PFSK-1 (cell line): ENCODE results near the gene BMP10.

Experiments used
- FOXP2 ChIP-seq: optimal IDR thresholded peaks from 2 replicates; pipeline ENCODE3; 2011; ENCODE audit warnings: borderline replicate concordance, control low read depth, inconsistent platforms; ENCODE audit not compliant: insufficient read depth; ENCODE audit errors: extremely low read length, extremely low read depth
- POLR2AphosphoS5 ChIP-seq: IDR thresholded peaks from 2 replicates; pipeline ENCODE4 v1.6.1; 2012; ENCODE audit warnings: low read depth, mild to moderate bottlenecking, control low read depth, low read length, moderate library complexity
- SIN3A ChIP-seq: IDR thresholded peaks from 2 replicates; pipeline ENCODE4 v1.6.1; 2012; ENCODE audit warnings: mild to moderate bottlenecking, low read length, moderate library complexity, borderline replicate concordance; ENCODE audit not compliant: insufficient read depth
- TAF1 ChIP-seq: IDR thresholded peaks from 2 replicates; pipeline ENCODE4 v1.6.1; 2012; ENCODE audit warnings: low read length, control low read depth, borderline replicate concordance; ENCODE audit not compliant: insufficient read depth
- TF ChIP-seq, protein P1 (sequence below), 2 experiments: IDR thresholded peaks; 2 replicates each; pipeline versions ENCODE4 v1.6.1 to v1.8.0; 2011 to 2012; ENCODE audit warnings: low read depth in 2 of 2, low read length in 2 of 2, control low read depth in 1 of 2, inconsistent platforms in 1 of 2, mild to moderate bottlenecking in 1 of 2, moderate library complexity in 1 of 2; ENCODE audit not compliant: insufficient read depth in 1 of 2

The BMP10 gene

GRCh38 chr2:68889500-68889899 is 18.3 kb upstream of the BMP10 start:
- TF ChIP-seq FOXP2 = no peak
- no peak for TF ChIP-seq TAF1
- TF ChIP-seq, protein P1, sequence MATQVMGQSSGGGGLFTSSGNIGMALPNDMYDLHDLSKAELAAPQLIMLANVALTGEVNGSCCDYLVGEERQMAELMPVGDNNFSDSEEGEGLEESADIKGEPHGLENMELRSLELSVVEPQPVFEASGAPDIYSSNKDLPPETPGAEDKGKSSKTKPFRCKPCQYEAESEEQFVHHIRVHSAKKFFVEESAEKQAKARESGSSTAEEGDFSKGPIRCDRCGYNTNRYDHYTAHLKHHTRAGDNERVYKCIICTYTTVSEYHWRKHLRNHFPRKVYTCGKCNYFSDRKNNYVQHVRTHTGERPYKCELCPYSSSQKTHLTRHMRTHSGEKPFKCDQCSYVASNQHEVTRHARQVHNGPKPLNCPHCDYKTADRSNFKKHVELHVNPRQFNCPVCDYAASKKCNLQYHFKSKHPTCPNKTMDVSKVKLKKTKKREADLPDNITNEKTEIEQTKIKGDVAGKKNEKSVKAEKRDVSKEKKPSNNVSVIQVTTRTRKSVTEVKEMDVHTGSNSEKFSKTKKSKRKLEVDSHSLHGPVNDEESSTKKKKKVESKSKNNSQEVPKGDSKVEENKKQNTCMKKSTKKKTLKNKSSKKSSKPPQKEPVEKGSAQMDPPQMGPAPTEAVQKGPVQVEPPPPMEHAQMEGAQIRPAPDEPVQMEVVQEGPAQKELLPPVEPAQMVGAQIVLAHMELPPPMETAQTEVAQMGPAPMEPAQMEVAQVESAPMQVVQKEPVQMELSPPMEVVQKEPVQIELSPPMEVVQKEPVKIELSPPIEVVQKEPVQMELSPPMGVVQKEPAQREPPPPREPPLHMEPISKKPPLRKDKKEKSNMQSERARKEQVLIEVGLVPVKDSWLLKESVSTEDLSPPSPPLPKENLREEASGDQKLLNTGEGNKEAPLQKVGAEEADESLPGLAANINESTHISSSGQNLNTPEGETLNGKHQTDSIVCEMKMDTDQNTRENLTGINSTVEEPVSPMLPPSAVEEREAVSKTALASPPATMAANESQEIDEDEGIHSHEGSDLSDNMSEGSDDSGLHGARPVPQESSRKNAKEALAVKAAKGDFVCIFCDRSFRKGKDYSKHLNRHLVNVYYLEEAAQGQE (IDR thresholded peaks at IDR 0.05; ENCODE audit: insufficient read depth in 1 of 2, low read depth in 2 of 2, low read length in 2 of 2) = no peak
- TF ChIP-seq SIN3A = no peak
- no peak for TF ChIP-seq POLR2AphosphoS5

GRCh38 chr2:68889021-68889420 is 17.8 kb upstream of the BMP10 start:
- TF ChIP-seq TAF1 = no peak
- TF ChIP-seq POLR2AphosphoS5 = no peak
- TF ChIP-seq, protein P1 (IDR thresholded peaks at IDR 0.05; ENCODE audit: insufficient read depth in 1 of 2, low read depth in 2 of 2, low read length in 2 of 2) = no peak
- TF ChIP-seq SIN3A = no peak
- no peak for TF ChIP-seq FOXP2

DNA sequence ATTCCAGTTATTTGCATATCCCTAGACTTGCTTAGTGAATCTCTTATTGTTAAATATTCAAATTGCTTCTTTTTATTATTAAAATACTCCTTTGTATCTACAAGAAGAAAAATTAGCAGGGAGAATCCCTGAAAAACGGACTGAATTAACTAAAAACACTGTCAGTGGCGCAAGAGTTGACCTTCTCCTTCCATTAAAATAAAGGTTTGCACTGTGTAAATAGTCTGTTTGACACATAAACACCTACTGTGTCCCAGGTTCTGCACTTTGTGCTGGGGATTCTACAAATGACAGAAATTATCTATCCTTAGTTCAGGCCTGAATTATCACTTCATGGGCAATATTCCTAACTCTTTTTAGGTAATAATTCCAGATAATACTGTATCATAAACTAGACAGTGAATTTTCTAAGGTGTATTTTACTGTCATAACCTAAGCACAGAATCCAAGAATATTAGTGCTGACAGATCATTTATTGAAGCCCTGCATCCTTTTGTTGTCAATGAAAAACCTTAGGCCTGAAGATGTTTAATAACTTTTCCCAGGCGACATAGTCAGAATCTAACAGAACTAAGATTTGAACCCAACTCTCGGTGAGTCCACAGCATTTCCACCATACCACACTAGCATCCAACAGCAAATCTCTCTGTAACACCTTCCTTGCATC is 17.0 kb upstream of the BMP10 start:
- no peak for TF ChIP-seq SIN3A
- TF ChIP-seq, protein P1 (IDR thresholded peaks at IDR 0.05; ENCODE audit: insufficient read depth in 1 of 2, low read depth in 2 of 2, low read length in 2 of 2) = no peak
- TF ChIP-seq POLR2AphosphoS5 = no peak
- TF ChIP-seq FOXP2 = no peak
- TF ChIP-seq TAF1 = no peak

- TF ChIP-seq POLR2AphosphoS5 (no peak), FOXP2 (no peak), SIN3A (no peak), TAF1 (no peak)
- TF ChIP-seq, protein P1 (IDR thresholded peaks at IDR 0.05; ENCODE audit: insufficient read depth in 1 of 2, low read depth in 2 of 2, low read length in 2 of 2) = no peak
Measured at GRCh38 chr2:68885811-68886075, 14.5 kb upstream of the BMP10 start.
